ENCODE results near the gene PCAT6.

GRCh38 chr1:202788800-202789199 lies 22.0 kb upstream of the PCAT6 start:
- TF ChIP-seq CTCF (IDR thresholded peaks at IDR 0.05) (no peak), POLR2A (IDR thresholded peaks at IDR 0.05) (no peak)

All from testis (tissue), 2 donors.